Sigmoid colon (tissue), 7 donors: Measurements from ENCODE around the gene CNPY4. TPM values are rescaled to one million over a fixed set of nuclear protein-coding genes. Genes with fewer than 3 reads are reported as not detected.

Experiments
- DNase-seq: peaks from one replicate; pipeline ENCODE4 v3.0.0-alpha.2; 2019
- H3K27ac ChIP-seq, 4 donors: fragments of 200-600 bp; sonication (generic); one replicate each; pipeline ENCODE4 v1.5.1; 2016 to 2019; ENCODE audit warnings: mild to moderate bottlenecking in 1 of 4
- H3K27me3 ChIP-seq, 3 donors: fragments of 200-600 bp; sonication (generic); one replicate each; pipeline ENCODE4 v1.5.1; 2019; ENCODE audit warnings: mild to moderate bottlenecking in 1 of 3
- H3K36me3 ChIP-seq, 4 donors: fragments of 200-600 bp; sonication (generic); one replicate each; pipeline ENCODE4 v1.5.1; 2016 to 2019
- H3K4me1 ChIP-seq, 4 donors: fragments of 200-600 bp; sonication (generic); one replicate each; pipeline ENCODE4 v1.5.1; 2017 to 2019
- H3K4me3 ChIP-seq, 4 donors: fragments of 200-600 bp; sonication (generic); one replicate each; pipeline ENCODE4 v1.5.1; 2017 to 2019; ENCODE audit warnings: mild to moderate bottlenecking in 2 of 4, moderate library complexity in 1 of 4
- H3K9me3 ChIP-seq, 4 donors: fragments of 200-600 bp in 3 of 4; sonication (generic) in 3 of 4; one replicate each; pipeline versions ENCODE4 v1.5.1 to v1.6.1; 2013 to 2019
- EP300 ChIP-seq, 4 donors: sonication (generic); formaldehyde crosslinking; IDR thresholded peaks; one replicate each; pipeline ENCODE4 v1.6.1; 2017; ENCODE audit warnings: antibody characterized with exemption in 4 of 4
- POLR2A ChIP-seq, 2 donors: fragments of 450-650 bp; IDR thresholded peaks; one replicate each; pipeline ENCODE4 v1.6.1; 2016; ENCODE audit warnings: antibody characterized with exemption in 2 of 2, mild to moderate bottlenecking in 2 of 2, moderate library complexity in 2 of 2
- POLR2AphosphoS5 ChIP-seq, 4 donors: sonication (generic); formaldehyde crosslinking; IDR thresholded peaks; one replicate each; pipeline ENCODE4 v1.6.1; 2017; ENCODE audit warnings: antibody characterized with exemption in 4 of 4
- WGBS, 2 donors: extraction: QIAGEN DNeasy Blood & Tissue Kit; methylation state at CpG; one replicate each; pipeline ENCODE4 v1.1.7; 2013; 5-methylcytosine and 5-hydroxymethylcytosine counted together
- intact Hi-C: fragments of 100-400 bp; cut with DNase I; formaldehyde crosslinking; loops from one replicate; pipeline ENCODE4 v1.15.1; 2023
- polyA plus RNA-seq, 3 donors: library from polyadenylated mRNA; stranded (reverse); fragments of 200-250 nt; gene quantifications; one replicate each; pipeline ENCODE4 v1.2.3, GENCODE V29; 2013
- total RNA-seq, 4 donors: library from RNA; depleted of rRNA; stranded (reverse); fragments of >200 nt; gene quantifications; one replicate each; pipeline ENCODE4 v1.1.0, GENCODE V29; 2016
- TF ChIP-seq, protein P1 (sequence below), 4 experiments: fragments of 450-650 bp in 3 of 4; fragments of 200-600 bp in 1 of 4; IDR thresholded peaks; one replicate each; pipeline ENCODE4 v1.5.1; 2016 to 2019; ENCODE audit warnings: antibody characterized with exemption in 4 of 4, mild to moderate bottlenecking in 3 of 4, moderate library complexity in 2 of 4
- donor health status: healthy with polysubstance abuse.
- donor health status: Bipolar disorder and iron deficiency.
- donor health status: healthy.

CNPY4 gene
- total RNA-seq = 10 to 100 TPM; 13.9 to 26.6 (median 15.5) TPM
- polyA plus RNA-seq = 10 to 100 TPM in 1 of 3 donors, 1 to 10 TPM in 2; 4.4 to 14.2 (median 5.4) TPM

DNA sequence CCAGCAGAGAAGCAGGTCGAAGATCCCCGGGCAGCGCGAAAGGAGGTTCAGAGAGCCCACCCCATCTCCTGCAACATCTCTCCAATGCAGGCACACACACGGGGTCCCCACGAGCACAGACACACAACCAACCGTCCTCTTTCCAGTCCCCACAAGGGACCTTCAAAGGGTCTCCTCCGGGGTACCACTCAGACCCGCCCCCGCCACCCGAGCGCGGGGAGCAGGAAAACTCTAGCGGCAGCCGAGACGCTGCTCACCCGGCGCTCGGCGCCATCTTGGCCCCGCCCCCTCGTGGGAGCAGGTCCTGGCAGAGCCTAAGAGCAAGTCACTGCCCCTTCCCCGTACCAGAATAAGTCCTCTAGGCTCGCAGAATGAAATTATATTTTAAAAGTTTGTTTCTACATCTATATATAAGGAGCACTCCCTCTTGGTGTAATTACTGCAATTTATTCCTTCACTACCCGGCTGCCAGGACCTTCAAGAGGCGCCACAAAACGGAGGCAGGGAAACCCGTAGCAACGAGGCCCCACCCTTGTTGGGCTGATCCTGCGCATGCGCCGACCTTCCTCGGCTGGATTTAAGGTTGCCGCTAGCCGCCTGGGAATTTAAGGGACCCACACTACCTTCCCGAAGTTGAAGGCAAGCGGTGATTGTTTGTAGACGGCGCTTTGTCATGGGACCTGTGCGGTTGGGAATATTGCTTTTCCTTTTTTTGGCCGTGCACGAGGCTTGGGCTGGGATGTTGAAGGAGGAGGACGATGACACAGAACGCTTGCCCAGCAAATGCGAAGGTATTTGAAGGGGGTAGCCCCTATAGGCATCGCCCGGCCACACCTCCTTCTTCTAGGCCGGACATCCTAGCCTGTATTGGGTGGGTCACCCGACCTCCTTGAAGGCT, at the start of gene CNPY4, which contains the start of gene TAF6:
Gene CNPY4, plus strand, starts transcription at position 563 of the 898 bp plus-strand sequence. Its CDS starts 111 bp downstream, at position 674.
Gene TAF6, minus strand, starts transcription at position 287 of the 898 bp plus-strand sequence. CDS start 5,149 bp downstream, outside the sequence.
- TF ChIP-seq EP300 (IDR thresholded peaks at IDR 0.05) (no peak), POLR2AphosphoS5 (IDR thresholded peaks at IDR 0.05) (peak; percentile 62 to 90 (median 77)), POLR2A (IDR thresholded peaks at IDR 0.05) (peak; percentile 49 to 68)
- TF ChIP-seq, protein P1, sequence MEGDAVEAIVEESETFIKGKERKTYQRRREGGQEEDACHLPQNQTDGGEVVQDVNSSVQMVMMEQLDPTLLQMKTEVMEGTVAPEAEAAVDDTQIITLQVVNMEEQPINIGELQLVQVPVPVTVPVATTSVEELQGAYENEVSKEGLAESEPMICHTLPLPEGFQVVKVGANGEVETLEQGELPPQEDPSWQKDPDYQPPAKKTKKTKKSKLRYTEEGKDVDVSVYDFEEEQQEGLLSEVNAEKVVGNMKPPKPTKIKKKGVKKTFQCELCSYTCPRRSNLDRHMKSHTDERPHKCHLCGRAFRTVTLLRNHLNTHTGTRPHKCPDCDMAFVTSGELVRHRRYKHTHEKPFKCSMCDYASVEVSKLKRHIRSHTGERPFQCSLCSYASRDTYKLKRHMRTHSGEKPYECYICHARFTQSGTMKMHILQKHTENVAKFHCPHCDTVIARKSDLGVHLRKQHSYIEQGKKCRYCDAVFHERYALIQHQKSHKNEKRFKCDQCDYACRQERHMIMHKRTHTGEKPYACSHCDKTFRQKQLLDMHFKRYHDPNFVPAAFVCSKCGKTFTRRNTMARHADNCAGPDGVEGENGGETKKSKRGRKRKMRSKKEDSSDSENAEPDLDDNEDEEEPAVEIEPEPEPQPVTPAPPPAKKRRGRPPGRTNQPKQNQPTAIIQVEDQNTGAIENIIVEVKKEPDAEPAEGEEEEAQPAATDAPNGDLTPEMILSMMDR (IDR thresholded peaks at IDR 0.05) = peak in 1 of 4 experiments; percentile 13
- Histone ChIP-seq H3K27ac (peak within 1 kb of the TSS; percentile 84 to 91 (median 88)), H3K4me3 (peak within 1 kb of the TSS; percentile 61 to 81 (median 73)), H3K27me3 (no peaks in the 10 kb centered on the region), H3K36me3 (peaks cover 0 to 11% (median 0%) of the 10 kb centered on the region in 4 donors), H3K4me1 (peaks cover 0 to 20% (median 18%) of the 10 kb centered on the region in 4 donors), H3K9me3 (no peaks in the 10 kb centered on the region)
- WGBS, 2 donors = 0% methylated on average over 49 of the region's 49 CpGs
- peak; percentile 98 for DNase-seq
- intact Hi-C loops = loop anchor here (2.0 kb wide), 1 partner anchor 19 kb away; the partner anchor contains the start of genes AP4M1 and MCM7

- no peak for TF ChIP-seq EP300 (IDR thresholded peaks at IDR 0.05)
- no peak for TF ChIP-seq POLR2A (IDR thresholded peaks at IDR 0.05)
- TF ChIP-seq, protein P1 (IDR thresholded peaks at IDR 0.05) = no peak
- TF ChIP-seq POLR2AphosphoS5 (IDR thresholded peaks at IDR 0.05) = no peak
- no peak overlapping the region for H3K27ac ChIP-seq
- no peaks in the 10 kb centered on the region for H3K27me3 ChIP-seq
- peak; percentile 27 for DNase-seq
- H3K36me3 ChIP-seq = peaks cover 44 to 64% (median 51%) of the 10 kb centered on the region in 4 donors
- H3K4me3 ChIP-seq = no peak overlapping the region
- H3K9me3 ChIP-seq = peaks cover 4 to 22% (median 12%) of the 10 kb centered on the region in 4 donors
- intact Hi-C loops = no loop called here
- H3K4me1 ChIP-seq = peaks cover 0 to 20% (median 16%) of the 10 kb centered on the region in 4 donors
- WGBS, 2 donors = 98% methylated on average over 5 of the region's 5 CpGs
Measured at GRCh38 chr7:100069991-100070390, 49.4 kb upstream of the CNPY4 start.

DNA sequence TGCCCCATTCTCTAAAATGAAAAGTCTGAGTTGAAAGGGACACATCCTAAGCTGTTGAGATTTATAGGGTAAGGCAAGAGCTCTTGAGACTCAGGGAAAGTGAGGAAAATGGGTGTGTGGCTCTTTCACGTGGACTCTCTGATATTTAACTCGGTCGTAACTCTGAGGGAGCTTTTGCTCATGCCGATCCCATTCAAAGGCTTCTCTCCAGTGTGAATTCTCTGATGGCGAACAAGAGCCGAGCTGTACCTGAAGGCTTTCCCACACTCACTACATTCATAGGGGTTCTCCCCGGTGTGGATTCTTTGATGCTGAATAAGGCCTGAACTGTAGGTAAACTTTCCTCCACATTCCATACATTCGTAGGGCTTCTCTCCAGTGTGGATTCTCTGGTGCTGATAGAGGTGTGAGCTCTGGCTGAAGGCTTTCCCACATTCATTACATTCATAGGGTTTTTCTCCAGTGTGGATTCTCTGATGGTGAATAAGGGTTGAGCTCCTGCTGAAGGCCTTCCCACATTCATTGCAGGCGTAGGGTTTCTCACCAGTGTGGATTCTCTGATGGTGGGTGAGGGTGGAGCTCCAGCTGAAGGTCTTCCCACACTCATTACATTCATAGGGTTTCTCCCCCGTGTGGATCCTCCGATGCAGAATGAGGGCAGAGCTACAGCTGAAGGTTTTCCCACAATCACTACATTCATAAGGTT, 48.3 kb upstream of the CNPY4 start:
- no peak overlapping the region for H3K27ac ChIP-seq
- no peak for DNase-seq
- peaks cover 55 to 76% (median 61%) of the 10 kb centered on the region in 4 donors for H3K36me3 ChIP-seq
- WGBS, 2 donors = 98 to 99% methylated on average over 11 of the region's 11 CpGs
- intact Hi-C loops = no loop called here
- H3K4me3 ChIP-seq = no peak overlapping the region
- H3K9me3 ChIP-seq = peaks cover 4 to 22% (median 12%) of the 10 kb centered on the region in 4 donors
- H3K27me3 ChIP-seq = no peaks in the 10 kb centered on the region
- peaks cover 0 to 9% (median 5%) of the 10 kb centered on the region in 4 donors for H3K4me1 ChIP-seq
- TF ChIP-seq POLR2AphosphoS5 (IDR thresholded peaks at IDR 0.05) (no peak), POLR2A (IDR thresholded peaks at IDR 0.05) (no peak), EP300 (IDR thresholded peaks at IDR 0.05) (no peak)
- TF ChIP-seq, protein P1 (IDR thresholded peaks at IDR 0.05) = no peak

- Histone ChIP-seq H3K4me3 (no peak overlapping the region), H3K4me1 (no peaks in the 10 kb centered on the region), H3K27me3 (no peaks in the 10 kb centered on the region), H3K9me3 (peaks cover 4 to 22% (median 12%) of the 10 kb centered on the region in 4 donors), H3K36me3 (peaks cover 67 to 89% (median 71%) of the 10 kb centered on the region in 4 donors), H3K27ac (no peak overlapping the region)
- intact Hi-C loops = no loop called here
- TF ChIP-seq POLR2AphosphoS5 (IDR thresholded peaks at IDR 0.05) (no peak), POLR2A (IDR thresholded peaks at IDR 0.05) (no peak), EP300 (IDR thresholded peaks at IDR 0.05) (no peak)
- TF ChIP-seq, protein P1 (IDR thresholded peaks at IDR 0.05) = no peak
- peak; percentile 30 for DNase-seq
- 97 to 98% methylated on average over 10 of the region's 10 CpGs for WGBS, 2 donors
Measured at GRCh38 chr7:100072462-100072861, 47.0 kb upstream of the CNPY4 start.
